Suprapubic skin (tissue), 3 donors: ENCODE results near the gene GARIN5A.

Source experiments
- CTCF ChIP-seq, 2 donors: fragments of 200-600 bp in 1 of 2; fragments of 450-650 bp in 1 of 2; sonication (generic) in 1 of 2; IDR thresholded peaks; one replicate each; pipeline ENCODE4 v1.5.1; 2016 to 2019; ENCODE audit warnings: antibody characterized with exemption in 2 of 2, mild to moderate bottlenecking in 1 of 2, moderate library complexity in 1 of 2
- EP300 ChIP-seq: sonication (generic); formaldehyde crosslinking; IDR thresholded peaks from one replicate; pipeline ENCODE4 v1.6.1; 2017; ENCODE audit warnings: antibody characterized with exemption
- POLR2A ChIP-seq, 2 donors: fragments of 450-650 bp; IDR thresholded peaks; one replicate each; pipeline ENCODE4 v1.6.1; 2017; ENCODE audit warnings: antibody characterized with exemption in 2 of 2, mild to moderate bottlenecking in 2 of 2, moderate library complexity in 2 of 2

GRCh38 chr19:50508843-50509190 is 32.2 kb upstream of the GARIN5A start:
- TF ChIP-seq CTCF (IDR thresholded peaks at IDR 0.05), result no peak
- TF ChIP-seq EP300, result no peak
- no peak for TF ChIP-seq POLR2A (IDR thresholded peaks at IDR 0.05)
